ENCODE data around the gene SLC6A3.

SLC6A3 gene

GRCh38 chr5:1405121-1405520, 40.1 kb downstream of the SLC6A3 start:
- DNase-seq, result peak; percentile 10

- peak; percentile 11 for DNase-seq
These were observed 41.2 kb downstream of the SLC6A3 start for GRCh38 chr5:1404062-1404461.

- DNase-seq, result peak; percentile 6
These were observed 42.5 kb downstream of the SLC6A3 start for GRCh38 chr5:1402611-1403255.

- DNase-seq, result peak; percentile 16
These were observed 43.6 kb downstream of the SLC6A3 start for GRCh38 chr5:1401536-1402138.

GRCh38 chr5:1400936-1401335, 44.3 kb downstream of the SLC6A3 start:
- DNase-seq, result no peak

- no peak for DNase-seq
These were observed 44.9 kb downstream of the SLC6A3 start for GRCh38 chr5:1400211-1400855.

- DNase-seq, result no peak
These were observed 45.5 kb downstream of the SLC6A3 start for GRCh38 chr5:1399737-1400136.

- DNase-seq, result no peak
These were observed 48.9 kb downstream of the SLC6A3 start for GRCh38 chr5:1396293-1396816.

GRCh38 chr5:1394881-1395860, 50.1 kb downstream of the SLC6A3 start:
- DNase-seq, result no peak

- DNase-seq, result no peak
These were observed 51.4 kb downstream of the SLC6A3 start for GRCh38 chr5:1393571-1394501.

GRCh38 chr5:1392801-1393565, 52.3 kb downstream of the SLC6A3 start:
- peak; percentile 35 for DNase-seq

GRCh38 chr5:1392261-1392660, 53.0 kb downstream of the SLC6A3 start:
- no peak for DNase-seq

GRCh38 chr5:1391691-1392090, 53.5 kb downstream of the SLC6A3 start:
- DNase-seq, result no peak

GRCh38 chr5:1390861-1391600, 54.2 kb downstream of the SLC6A3 start:
- DNase-seq, result no peak

- no peak for DNase-seq
These were observed 54.9 kb downstream of the SLC6A3 start for GRCh38 chr5:1390333-1390732.

GRCh38 chr5:1388383-1388967, 56.8 kb downstream of the SLC6A3 start:
- no peak for DNase-seq

GRCh38 chr5:1387876-1388275, 57.4 kb downstream of the SLC6A3 start:
- no peak for DNase-seq

GRCh38 chr5:1387059-1387755, 58.0 kb downstream of the SLC6A3 start:
- no peak for DNase-seq

- peak; percentile 82 for DNase-seq
These were observed 58.9 kb downstream of the SLC6A3 start for GRCh38 chr5:1386274-1386717.
